Measurements from ENCODE around the gene UBAC1. TPM values are rescaled to one million over a fixed set of nuclear protein-coding genes. Genes with fewer than 3 reads are reported as not detected.

The UBAC1 gene
- total RNA-seq, 2 donors from 2014 or later, result 37.9 to 39.3 TPM

GRCh38 chr9:135975834-135976233 is 14.7 kb upstream of the UBAC1 start:
- no peak for DNase-seq (ENCODE audit: low spot score)
- peaks cover 4% of the 10 kb centered on the region for H3K27me3 ChIP-seq (replicated peaks; ENCODE audit: insufficient read depth)
- no peaks in the 10 kb centered on the region for H3K36me3 ChIP-seq
- no peaks in the 10 kb centered on the region for H3K9me3 ChIP-seq
- no peak for ATAC-seq (ENCODE audit: insufficient number of reproducible peaks, low FRiP score, low read depth)
- no peak overlapping the region for H3K4me3 ChIP-seq
- no peak for TF ChIP-seq CTCF (IDR thresholded peaks at IDR 0.05)
- H3K27ac ChIP-seq, result no peak overlapping the region
- H3K4me1 ChIP-seq (ENCODE audit: control insufficient read depth in 1 of 2, low read depth in 2 of 2), result peaks cover 0 to 9% of the 10 kb centered on the region in 2 donors

- Histone ChIP-seq H3K4me3 (no peak overlapping the region), H3K27me3 (replicated peaks; ENCODE audit: insufficient read depth) (peaks cover 4% of the 10 kb centered on the region), H3K9me3 (no peaks in the 10 kb centered on the region), H3K27ac (no peak overlapping the region), H3K4me1 (ENCODE audit: control insufficient read depth in 1 of 2, low read depth in 2 of 2) (peaks cover 0 to 7% of the 10 kb centered on the region in 2 donors), H3K36me3 (no peaks in the 10 kb centered on the region)
- DNase-seq (ENCODE audit: low spot score) (no peak), ATAC-seq (ENCODE audit: insufficient number of reproducible peaks, low FRiP score, low read depth) (no peak)
- no peak for TF ChIP-seq CTCF (IDR thresholded peaks at IDR 0.05)
These were observed 13.0 kb upstream of the UBAC1 start for GRCh38 chr9:135974220-135974573.

- ATAC-seq (ENCODE audit: insufficient number of reproducible peaks, low FRiP score, low read depth) (no peak), DNase-seq (ENCODE audit: low spot score) (no peak)
- no peak for TF ChIP-seq CTCF (IDR thresholded peaks at IDR 0.05)
- no peak overlapping the region for H3K4me3 ChIP-seq
- no peak overlapping the region for H3K27ac ChIP-seq
- H3K27me3 ChIP-seq (replicated peaks; ENCODE audit: insufficient read depth), result peaks cover under 1% of the 10 kb centered on the region
- H3K4me1 ChIP-seq (ENCODE audit: control insufficient read depth in 1 of 2, low read depth in 2 of 2), result peaks cover 0 to under 1% of the 10 kb centered on the region in 2 donors
- no peaks in the 10 kb centered on the region for H3K9me3 ChIP-seq
- H3K36me3 ChIP-seq, result no peaks in the 10 kb centered on the region
These were observed 12.4 kb upstream of the UBAC1 start for GRCh38 chr9:135973277-135974219.

- DNase-seq (ENCODE audit: low spot score), result no peak
- TF ChIP-seq CTCF (IDR thresholded peaks at IDR 0.05), result no peak
These were observed 10.7 kb upstream of the UBAC1 start for GRCh38 chr9:135971892-135972291.

GRCh38 chr9:135971111-135971766 is 10.1 kb upstream of the UBAC1 start:
- TF ChIP-seq CTCF (IDR thresholded peaks at IDR 0.05), result no peak
- no peaks in the 10 kb centered on the region for H3K36me3 ChIP-seq
- DNase-seq (ENCODE audit: low spot score), result no peak

More at GRCh38 chr9:135971892-135972291, 10.7 kb upstream of the UBAC1 start:
- H3K27ac ChIP-seq, result no peak overlapping the region
- no peaks in the 10 kb centered on the region for H3K4me1 ChIP-seq (ENCODE audit: control insufficient read depth in 1 of 2, low read depth in 2 of 2)
- no peaks in the 10 kb centered on the region for H3K36me3 ChIP-seq
- no peak for ATAC-seq (ENCODE audit: insufficient number of reproducible peaks, low FRiP score, low read depth)
- H3K27me3 ChIP-seq (replicated peaks; ENCODE audit: insufficient read depth), result no peaks in the 10 kb centered on the region
- no peak overlapping the region for H3K4me3 ChIP-seq
- no peaks in the 10 kb centered on the region for H3K9me3 ChIP-seq

More at GRCh38 chr9:135971111-135971766, 10.1 kb upstream of the UBAC1 start:
- Histone ChIP-seq H3K9me3 (no peaks in the 10 kb centered on the region), H3K4me1 (ENCODE audit: control insufficient read depth in 1 of 2, low read depth in 2 of 2) (no peaks in the 10 kb centered on the region), H3K4me3 (no peak overlapping the region), H3K27me3 (replicated peaks; ENCODE audit: insufficient read depth) (no peaks in the 10 kb centered on the region), H3K27ac (no peak overlapping the region)
- ATAC-seq (ENCODE audit: insufficient number of reproducible peaks, low FRiP score, low read depth), result no peak

Data from thoracic aorta (tissue), 2 donors.